Measurements from ENCODE around the gene ZCCHC9. TPM values are rescaled to one million over a fixed set of nuclear protein-coding genes. Genes with fewer than 3 reads are reported as not detected.

Gene ZCCHC9
- total RNA-seq, 6 experiments from 2014 or later, result 14.9 to 19.1 (median 17.2) TPM

DNA sequence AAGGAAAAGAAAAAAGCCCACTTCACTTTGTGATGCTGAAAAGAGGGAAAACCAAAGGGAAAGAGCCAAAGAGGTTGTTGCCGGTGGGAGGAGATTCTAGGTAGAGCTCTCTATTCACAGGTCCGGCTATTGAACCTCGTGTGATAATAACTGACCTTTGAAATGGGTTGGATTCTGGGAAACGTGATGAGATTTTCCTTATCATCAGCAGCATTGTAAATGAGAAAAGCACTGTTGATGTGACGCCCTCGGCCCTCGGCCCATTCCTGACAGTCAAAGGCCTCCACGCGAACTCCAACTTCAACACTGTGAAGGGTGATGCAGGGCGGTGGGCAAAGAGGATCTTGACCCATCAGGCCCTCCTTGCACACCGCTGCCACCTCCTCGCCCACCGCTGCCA is 43.3 kb downstream of the ZCCHC9 start:
- Histone ChIP-seq H3K4me3 (peak overlapping the region in 1 of 3 donors; percentile 9), H3K9me3 (no peaks in the 10 kb centered on the region), H3K36me3 (peaks cover 0 to 11% (median 2%) of the 10 kb centered on the region in 4 donors), H3K4me1 (peaks cover 0 to 29% (median 5%) of the 10 kb centered on the region in 4 donors), H3K27me3 (no peaks in the 10 kb centered on the region), H3K27ac (peak overlapping the region; percentile 16 to 95 (median 54))
- peak; percentile 83 to 85 (median 84) for ATAC-seq
- intact Hi-C loops (cut with DNase I), result no loop called here
- 38% methylated on average over 6 of the region's 13 CpGs for WGBS (ENCODE audit: insufficient coverage, low coverage, low lambda C conversion rate, missing lambda C conversion rate)
- TF ChIP-seq, protein P1, sequence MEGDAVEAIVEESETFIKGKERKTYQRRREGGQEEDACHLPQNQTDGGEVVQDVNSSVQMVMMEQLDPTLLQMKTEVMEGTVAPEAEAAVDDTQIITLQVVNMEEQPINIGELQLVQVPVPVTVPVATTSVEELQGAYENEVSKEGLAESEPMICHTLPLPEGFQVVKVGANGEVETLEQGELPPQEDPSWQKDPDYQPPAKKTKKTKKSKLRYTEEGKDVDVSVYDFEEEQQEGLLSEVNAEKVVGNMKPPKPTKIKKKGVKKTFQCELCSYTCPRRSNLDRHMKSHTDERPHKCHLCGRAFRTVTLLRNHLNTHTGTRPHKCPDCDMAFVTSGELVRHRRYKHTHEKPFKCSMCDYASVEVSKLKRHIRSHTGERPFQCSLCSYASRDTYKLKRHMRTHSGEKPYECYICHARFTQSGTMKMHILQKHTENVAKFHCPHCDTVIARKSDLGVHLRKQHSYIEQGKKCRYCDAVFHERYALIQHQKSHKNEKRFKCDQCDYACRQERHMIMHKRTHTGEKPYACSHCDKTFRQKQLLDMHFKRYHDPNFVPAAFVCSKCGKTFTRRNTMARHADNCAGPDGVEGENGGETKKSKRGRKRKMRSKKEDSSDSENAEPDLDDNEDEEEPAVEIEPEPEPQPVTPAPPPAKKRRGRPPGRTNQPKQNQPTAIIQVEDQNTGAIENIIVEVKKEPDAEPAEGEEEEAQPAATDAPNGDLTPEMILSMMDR (IDR thresholded peaks at IDR 0.05), result no peak
- TF ChIP-seq POLR2A (IDR thresholded peaks at IDR 0.05), result no peak
- peak; percentile 59 to 82 (median 59) for DNase-seq

DNA sequence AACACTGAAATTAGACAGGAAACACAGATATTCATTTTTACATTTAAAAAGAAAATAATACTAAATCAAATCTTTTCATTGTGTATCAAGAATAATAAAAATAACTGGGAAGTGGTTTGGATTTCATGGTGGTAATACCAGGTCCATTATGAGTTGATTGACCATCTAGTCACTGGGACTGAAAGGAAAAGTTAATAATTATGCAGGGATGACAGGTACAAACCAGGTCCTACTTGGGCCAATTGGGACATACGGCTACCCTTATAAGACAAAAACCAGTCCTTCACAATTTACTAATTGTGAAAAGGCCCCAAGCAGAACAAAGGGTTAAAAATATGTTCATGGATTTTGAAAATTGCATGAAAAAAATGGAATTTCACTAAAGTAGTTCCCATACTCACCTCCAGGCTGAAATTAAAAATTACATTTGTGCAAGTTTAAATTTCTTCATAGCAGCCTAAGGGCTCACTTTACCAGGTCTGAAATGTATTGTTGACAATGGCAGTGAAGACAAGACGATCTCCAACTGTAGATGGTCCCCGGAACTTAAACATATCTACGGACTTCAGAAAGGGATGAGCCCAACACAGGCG is 44.1 kb downstream of the ZCCHC9 start:
- H3K9me3 ChIP-seq, result no peaks in the 10 kb centered on the region
- 78% methylated on average over 5 of the region's 5 CpGs for WGBS (ENCODE audit: insufficient coverage, low coverage, low lambda C conversion rate, missing lambda C conversion rate)
- no peaks in the 10 kb centered on the region for H3K27me3 ChIP-seq
- H3K4me1 ChIP-seq, result peaks cover 0 to 29% (median 5%) of the 10 kb centered on the region in 4 donors
- peak overlapping the region in 2 of 3 donors; percentile 54 to 95 for H3K27ac ChIP-seq
- intact Hi-C loops (cut with DNase I), result no loop called here
- H3K4me3 ChIP-seq, result no peak overlapping the region
- DNase-seq (no peak), ATAC-seq (peak; percentile 60 to 67 (median 62))
- H3K36me3 ChIP-seq, result peaks cover 0 to 11% (median 2%) of the 10 kb centered on the region in 4 donors
- TF ChIP-seq, protein P1 (IDR thresholded peaks at IDR 0.05), result peak in 1 of 4 donors; percentile 8
- no peak for TF ChIP-seq POLR2A (IDR thresholded peaks at IDR 0.05)

DNA sequence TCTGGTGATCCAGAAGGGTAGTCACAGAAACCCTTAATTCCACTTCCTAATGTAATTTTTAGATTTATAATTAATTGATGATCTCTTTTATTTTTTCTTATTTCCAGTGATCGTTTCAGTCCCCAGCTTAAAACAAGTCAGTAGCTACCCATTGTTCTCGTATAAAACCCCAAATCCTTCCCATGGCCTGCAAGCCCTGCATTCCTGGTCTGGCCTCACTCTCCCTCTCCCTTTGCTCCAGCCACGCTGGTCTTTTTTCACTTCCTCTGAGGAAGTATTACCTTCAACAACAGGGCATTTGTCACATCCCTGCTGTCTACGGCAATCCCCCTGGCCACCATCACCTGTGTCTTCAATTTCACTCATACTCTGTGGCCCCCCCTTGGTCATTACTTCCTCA is 47.8 kb downstream of the ZCCHC9 start:
- no peak for ATAC-seq
- DNase-seq, result no peak

DNA sequence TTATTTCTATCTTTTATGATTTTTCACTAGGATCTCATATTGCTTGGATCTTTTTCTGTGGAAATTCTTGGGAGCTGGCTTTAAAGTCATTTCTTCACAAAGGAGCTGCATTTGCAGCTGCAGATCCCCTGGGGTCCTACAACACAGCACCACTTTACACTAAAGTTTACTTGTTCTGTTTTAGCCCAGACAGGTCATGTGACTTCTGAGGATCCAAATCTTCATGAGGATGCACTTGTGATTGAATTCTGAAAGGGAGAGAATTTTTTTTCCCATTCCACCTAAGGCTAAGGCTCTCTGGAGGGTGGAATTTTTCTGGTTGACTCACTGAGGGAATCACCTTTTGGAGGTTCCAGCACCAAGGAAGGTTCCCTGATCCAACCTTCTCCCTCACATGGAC is 49.1 kb downstream of the ZCCHC9 start:
- Histone ChIP-seq H3K9me3 (no peaks in the 10 kb centered on the region), H3K4me3 (no peak overlapping the region), H3K27me3 (no peaks in the 10 kb centered on the region), H3K4me1 (peaks cover 0 to 46% (median 23%) of the 10 kb centered on the region in 4 donors), H3K27ac (peak overlapping the region in 1 of 3 donors; percentile 17), H3K36me3 (no peaks in the 10 kb centered on the region)
- DNase-seq (no peak), ATAC-seq (no peak)
- TF ChIP-seq, protein P1 (IDR thresholded peaks at IDR 0.05), result no peak
- TF ChIP-seq POLR2A (IDR thresholded peaks at IDR 0.05), result no peak
- intact Hi-C loops (cut with DNase I), result no loop called here

More for the DNA sequence above, 47.8 kb downstream of the ZCCHC9 start:
- WGBS (ENCODE audit: insufficient coverage, low coverage, low lambda C conversion rate, missing lambda C conversion rate), result 61% methylated on average over 4 of the region's 4 CpGs
- Histone ChIP-seq H3K9me3 (no peaks in the 10 kb centered on the region), H3K4me3 (no peak overlapping the region), H3K36me3 (no peaks in the 10 kb centered on the region), H3K27ac (peak overlapping the region in 1 of 3 donors; percentile 21), H3K4me1 (peaks cover 0 to 41% (median 17%) of the 10 kb centered on the region in 4 donors), H3K27me3 (no peaks in the 10 kb centered on the region)
- intact Hi-C loops (cut with DNase I), result no loop called here
- TF ChIP-seq, protein P1 (IDR thresholded peaks at IDR 0.05), result no peak
- no peak for TF ChIP-seq POLR2A (IDR thresholded peaks at IDR 0.05)

All from right lobe of liver (tissue), 6 donors.